HFFc6 (cell line): ENCODE data around the gene SYNPO2. TPM values are rescaled to one million over a fixed set of nuclear protein-coding genes. Genes with fewer than 3 reads are reported as not detected.
"Not testable (repeated sequence)": the region's sequence is repeated elsewhere in the genome, so short reads cannot be mapped to it uniquely, and the experiment has no call there.

Experiments used
- DNase-seq: peaks from one replicate; pipeline ENCODE4 v3.0.0-alpha.2; 2018
- H3K27ac Mint-ChIP-seq: 2 replicates; pipeline ENCODE4 v1.8.0; 2020; ENCODE audit warnings: mild to moderate bottlenecking, mixed read lengths
- H3K27me3 Mint-ChIP-seq: 2 replicates; pipeline ENCODE4 v1.8.0; 2021; ENCODE audit warnings: mild to moderate bottlenecking, moderate library complexity, mixed read lengths; ENCODE audit not compliant: insufficient read depth
- H3K36me3 Mint-ChIP-seq: 2 replicates; pipeline ENCODE4 v1.8.0; 2021; ENCODE audit warnings: low read depth, mixed read lengths
- H3K4me1 Mint-ChIP-seq: 2 replicates; pipeline ENCODE4 v1.8.0; 2020; ENCODE audit warnings: low read depth, mixed read lengths
- H3K4me3 Mint-ChIP-seq: 2 replicates; pipeline ENCODE4 v1.8.0; 2020; ENCODE audit warnings: mild to moderate bottlenecking, moderate library complexity, mixed read lengths
- H3K9me3 Mint-ChIP-seq: 2 replicates; pipeline ENCODE4 v1.8.0; 2020; ENCODE audit warnings: mild to moderate bottlenecking, mixed read lengths
- total RNA-seq, 6 experiments: library from RNA; stranded (reverse); fragmentation: NEBNext Ultra II Directional; extraction: Animal tissue kit (Norgen Biotek cat#: 25700); gene quantifications; 2 replicates in 1 of 6; 3 replicates in 5 of 6; pipeline ENCODE4 v1.2.3, GENCODE V29; 2021
- TF ChIP-seq, protein P1 (sequence below): fragments of 200-600 bp; sonication (generic); IDR thresholded peaks from 2 replicates; pipeline ENCODE4 v1.5.0; 2021; ENCODE audit warnings: antibody characterized with exemption, mild to moderate bottlenecking

Gene SYNPO2
- total RNA-seq, 6 experiments from 2014 or later, result 11.6 to 36.7 (median 12.0) TPM

DNA sequence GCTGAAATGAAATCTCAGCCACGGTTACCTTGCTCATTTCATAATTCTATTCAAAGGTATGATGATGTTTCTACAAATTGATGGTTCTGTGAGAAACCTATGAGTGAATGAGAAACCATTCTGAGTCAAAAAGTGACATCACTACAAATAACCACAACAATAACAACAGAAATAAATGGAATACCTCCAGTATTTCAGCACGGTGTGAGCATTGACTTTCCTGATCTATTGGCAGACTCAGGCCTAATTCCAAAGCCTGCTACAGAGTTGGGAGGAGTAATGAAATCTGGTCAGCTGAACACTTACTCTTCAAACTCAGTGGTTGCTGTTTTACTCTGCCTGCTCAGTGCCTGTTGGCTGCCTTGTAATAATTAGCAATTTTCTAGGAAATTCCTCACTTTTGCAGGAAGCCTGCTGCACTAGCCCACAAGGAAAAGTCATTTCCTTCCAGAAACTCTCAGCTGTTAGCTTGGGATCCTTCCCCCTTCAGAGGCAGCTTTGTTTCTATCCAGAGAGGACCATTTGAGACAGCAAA lies 18.8 kb upstream of the SYNPO2 start:
- Mint-ChIP-seq H3K4me1 (peaks cover 31% of the 10 kb centered on the region), H3K27me3 (no peaks in the 10 kb centered on the region), H3K27ac (peak overlapping the region; percentile 42; the same call in 1 of the 2 replicates), H3K9me3 (no peaks in the 10 kb centered on the region), H3K4me3 (no peak overlapping the region), H3K36me3 (no peaks in the 10 kb centered on the region)
- DNase-seq, result peak; percentile 27
- TF ChIP-seq, protein P1, sequence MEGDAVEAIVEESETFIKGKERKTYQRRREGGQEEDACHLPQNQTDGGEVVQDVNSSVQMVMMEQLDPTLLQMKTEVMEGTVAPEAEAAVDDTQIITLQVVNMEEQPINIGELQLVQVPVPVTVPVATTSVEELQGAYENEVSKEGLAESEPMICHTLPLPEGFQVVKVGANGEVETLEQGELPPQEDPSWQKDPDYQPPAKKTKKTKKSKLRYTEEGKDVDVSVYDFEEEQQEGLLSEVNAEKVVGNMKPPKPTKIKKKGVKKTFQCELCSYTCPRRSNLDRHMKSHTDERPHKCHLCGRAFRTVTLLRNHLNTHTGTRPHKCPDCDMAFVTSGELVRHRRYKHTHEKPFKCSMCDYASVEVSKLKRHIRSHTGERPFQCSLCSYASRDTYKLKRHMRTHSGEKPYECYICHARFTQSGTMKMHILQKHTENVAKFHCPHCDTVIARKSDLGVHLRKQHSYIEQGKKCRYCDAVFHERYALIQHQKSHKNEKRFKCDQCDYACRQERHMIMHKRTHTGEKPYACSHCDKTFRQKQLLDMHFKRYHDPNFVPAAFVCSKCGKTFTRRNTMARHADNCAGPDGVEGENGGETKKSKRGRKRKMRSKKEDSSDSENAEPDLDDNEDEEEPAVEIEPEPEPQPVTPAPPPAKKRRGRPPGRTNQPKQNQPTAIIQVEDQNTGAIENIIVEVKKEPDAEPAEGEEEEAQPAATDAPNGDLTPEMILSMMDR, result no peak

DNA sequence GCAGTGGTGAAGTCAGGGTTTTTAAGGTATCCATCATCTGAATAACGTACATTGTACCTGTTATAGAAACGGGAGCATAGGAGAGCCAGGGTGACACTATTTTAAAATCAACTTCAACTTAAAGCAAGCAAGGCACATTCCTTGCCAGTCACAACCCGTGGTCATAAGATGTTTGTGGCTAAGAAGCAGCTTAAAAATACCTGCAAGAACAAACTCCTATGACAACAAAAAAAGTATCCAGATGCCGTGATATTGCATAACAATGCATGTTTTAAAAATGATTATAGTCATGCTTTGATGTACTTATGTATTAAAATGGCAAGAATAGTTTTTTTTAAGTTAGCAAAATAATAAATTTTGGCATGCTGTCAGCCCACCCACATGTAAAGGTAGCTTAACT lies 16.5 kb upstream of the SYNPO2 start:
- no peak overlapping the region for H3K4me3 Mint-ChIP-seq
- no peak for DNase-seq
- TF ChIP-seq, protein P1, result no peak
- H3K36me3 Mint-ChIP-seq, result 0 out of 2 replicates have a peak, but pooled peaks cover under 1% of the 10 kb centered on the region
- H3K9me3 Mint-ChIP-seq, result no peaks in the 10 kb centered on the region
- H3K27ac Mint-ChIP-seq, result no peak overlapping the region
- H3K4me1 Mint-ChIP-seq, result peaks cover 21% of the 10 kb centered on the region
- peaks cover 6% of the 10 kb centered on the region for H3K27me3 Mint-ChIP-seq

DNA sequence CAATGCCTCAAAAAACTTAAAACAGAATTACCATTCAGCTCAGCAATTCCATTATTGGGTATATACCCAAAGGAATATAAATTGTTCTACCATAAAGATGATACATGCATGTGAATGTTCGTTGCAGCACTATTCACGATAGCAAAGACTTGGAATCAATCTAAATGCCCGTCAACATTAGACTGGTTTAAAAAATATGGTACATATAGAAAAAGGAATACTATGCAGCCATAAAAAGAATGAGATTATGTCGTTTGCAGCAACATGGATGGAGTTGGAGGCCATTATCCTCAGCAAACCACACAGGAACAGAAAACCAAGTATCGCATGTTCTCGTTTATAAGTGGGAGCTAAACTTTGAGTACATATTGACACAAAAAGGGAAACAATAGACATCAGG lies 10.9 kb upstream of the SYNPO2 start:
- H3K9me3 Mint-ChIP-seq, result peaks cover 6% of the 10 kb centered on the region
- H3K27ac Mint-ChIP-seq, result no peak overlapping the region
- H3K27me3 Mint-ChIP-seq, result peaks cover 14% of the 10 kb centered on the region
- no peaks in the 10 kb centered on the region; the same call in 1 of the 2 replicates for H3K4me1 Mint-ChIP-seq
- H3K36me3 Mint-ChIP-seq, result 0 out of 2 replicates have a peak, but pooled peaks cover 9% of the 10 kb centered on the region
- no peak overlapping the region for H3K4me3 Mint-ChIP-seq
- DNase-seq, result no peak
- TF ChIP-seq, protein P1, result no peak

DNA sequence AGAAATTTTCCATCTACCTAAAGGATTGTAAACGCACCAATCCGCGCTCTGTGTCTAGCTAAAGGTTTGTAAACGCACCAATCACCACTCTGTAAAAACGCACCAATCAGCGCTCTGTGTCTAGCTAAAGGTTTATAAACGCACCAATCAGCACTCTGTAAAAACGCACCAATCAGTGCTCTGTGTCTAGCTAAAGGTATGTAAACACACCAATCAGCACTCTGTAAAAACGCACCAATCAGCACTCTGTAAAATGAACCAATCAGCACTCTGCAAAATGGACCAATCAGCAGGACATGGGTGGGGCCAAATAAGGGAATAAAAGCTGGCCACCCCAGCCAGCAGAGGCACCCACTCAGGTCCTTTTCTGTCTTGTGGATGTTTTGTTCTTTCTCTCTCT lies 10.1 kb upstream of the SYNPO2 start:
- H3K27me3 Mint-ChIP-seq, result peaks cover 14% of the 10 kb centered on the region
- H3K4me3 Mint-ChIP-seq, DNase-seq, H3K36me3 Mint-ChIP-seq, H3K9me3 Mint-ChIP-seq, H3K27ac Mint-ChIP-seq, H3K4me1 Mint-ChIP-seq: not testable (repeated sequence)

DNA sequence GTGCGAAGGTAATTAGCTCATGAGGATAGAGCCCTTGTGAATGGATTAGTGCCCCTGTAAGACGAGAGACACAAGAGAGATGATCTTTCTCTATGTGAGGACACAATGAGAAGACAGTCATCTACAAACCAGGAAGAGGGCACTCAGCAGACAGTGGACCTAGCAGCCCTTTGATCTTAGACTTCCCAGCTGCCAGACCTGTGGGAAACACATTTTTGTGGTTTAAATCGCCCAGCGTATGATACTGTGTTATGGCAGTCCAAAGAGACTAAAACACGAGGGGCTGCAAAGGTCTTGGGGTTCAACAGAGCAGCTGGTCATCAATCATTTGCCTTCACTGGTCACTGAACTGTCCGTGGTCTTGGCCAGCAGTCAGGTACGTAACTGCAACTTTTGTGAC lies 9.2 kb upstream of the SYNPO2 start:
- no peak overlapping the region for H3K27ac Mint-ChIP-seq

DNA sequence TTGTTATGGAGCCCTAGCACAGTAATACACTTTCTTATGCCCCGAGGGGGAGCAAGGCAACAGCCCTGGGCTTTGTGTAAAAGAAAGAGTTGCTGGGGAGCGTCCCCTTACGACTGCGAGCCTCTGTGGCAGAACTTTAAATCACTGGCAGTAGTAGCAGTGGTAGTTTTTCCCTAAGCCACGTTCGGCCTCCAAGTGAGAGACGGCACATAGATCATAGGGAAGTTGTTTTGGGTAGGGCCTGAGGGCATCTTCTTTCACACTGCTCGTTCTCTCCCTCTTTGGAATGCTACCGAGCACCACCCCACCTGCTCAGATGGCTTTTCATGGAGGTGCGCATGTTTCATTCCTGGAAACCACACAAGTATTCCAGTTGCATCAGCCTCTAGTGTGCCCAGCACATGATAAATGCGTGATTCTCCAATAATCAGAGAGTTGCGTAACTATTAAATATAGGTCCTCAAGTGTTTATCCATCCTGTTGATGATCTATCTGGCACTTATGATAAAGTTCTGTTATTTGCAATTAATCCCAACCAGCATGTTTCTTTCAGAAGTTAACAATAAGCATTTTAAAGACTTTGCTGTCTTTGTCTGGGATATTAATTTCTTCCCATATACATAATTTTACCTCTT lies 7.0 kb upstream of the SYNPO2 start:
- TF ChIP-seq, protein P1, result no peak
- DNase-seq, result no peak
- no peak overlapping the region for H3K4me3 Mint-ChIP-seq
- peaks cover 12% of the 10 kb centered on the region for H3K27me3 Mint-ChIP-seq
- no peaks in the 10 kb centered on the region for H3K4me1 Mint-ChIP-seq
- no peak overlapping the region for H3K27ac Mint-ChIP-seq
- peaks cover 6% of the 10 kb centered on the region for H3K9me3 Mint-ChIP-seq
- 0 out of 2 replicates have a peak, but pooled peaks cover 9% of the 10 kb centered on the region for H3K36me3 Mint-ChIP-seq

More for the DNA sequence above, 9.2 kb upstream of the SYNPO2 start:
- Mint-ChIP-seq H3K27me3 (peaks cover 14% of the 10 kb centered on the region), H3K4me3 (no peak overlapping the region), H3K36me3 (0 out of 2 replicates have a peak, but pooled peaks cover 9% of the 10 kb centered on the region), H3K4me1 (no peaks in the 10 kb centered on the region; the same call in 1 of the 2 replicates), H3K9me3 (peaks cover 6% of the 10 kb centered on the region)
- TF ChIP-seq, protein P1, result no peak
- no peak for DNase-seq
